ENCODE data around the gene ITIH4. TPM values are rescaled to one million over a fixed set of nuclear protein-coding genes. Genes with fewer than 3 reads are reported as not detected.

The ITIH4 gene
- total RNA-seq, 2 experiments from 2014 or later: 35.8 to 40.4 TPM

DNA sequence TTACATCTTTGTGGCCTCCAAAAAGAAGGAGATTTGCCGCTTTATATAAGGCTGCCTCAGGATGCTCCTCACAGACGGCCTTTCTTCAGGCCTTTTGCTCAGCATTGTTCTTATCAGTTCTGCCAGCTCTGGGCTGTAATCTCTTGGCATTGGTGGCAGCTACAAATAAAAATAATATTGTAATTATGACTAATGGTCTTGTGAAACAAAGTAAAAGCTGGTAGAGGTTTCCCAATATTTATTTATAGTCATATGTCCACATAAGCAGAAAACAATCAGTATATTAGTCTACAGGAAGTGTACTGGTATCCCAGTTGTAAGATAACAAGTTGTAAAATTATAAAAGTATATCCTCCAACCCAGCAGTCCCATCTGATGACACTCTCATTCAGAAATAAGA lies 67.0 kb downstream of the ITIH4 start:
- Histone ChIP-seq H3K9me3 (ENCODE audit: control insufficient read depth in 1 of 2, insufficient read depth in 1 of 2, low read length in 2 of 2) (no peaks in the 10 kb centered on the region), H3K27me3 (ENCODE audit: control insufficient read depth in 1 of 2, insufficient read depth in 2 of 2, low read length in 2 of 2) (no peaks in the 10 kb centered on the region), H3K27ac (ENCODE audit: low read depth in 1 of 2, low read length in 2 of 2) (no peak overlapping the region), H3K4me1 (ENCODE audit: insufficient read depth, low read length) (no peaks in the 10 kb centered on the region), H3K36me3 (ENCODE audit: insufficient read depth, low read length) (peaks cover 55% of the 10 kb centered on the region), H3K4me3 (ENCODE audit: low read length) (no peak overlapping the region)
- POLR2A ChIA-PET: no interaction called here
- DNase-seq (no peak), ATAC-seq (ENCODE audit: poor library complexity) (no peak)
- Mint-ChIP-seq H3K9me3 (no peaks in the 10 kb centered on the region), H3K4me1 (ENCODE audit: low read depth) (no peaks in the 10 kb centered on the region), H3K27ac (no peak overlapping the region), H3K4me3 (no peak overlapping the region), H3K27me3 (no peaks in the 10 kb centered on the region), H3K36me3 (ENCODE audit: low read depth) (peaks cover 86% of the 10 kb centered on the region)
- TF ChIP-seq, protein P1, sequence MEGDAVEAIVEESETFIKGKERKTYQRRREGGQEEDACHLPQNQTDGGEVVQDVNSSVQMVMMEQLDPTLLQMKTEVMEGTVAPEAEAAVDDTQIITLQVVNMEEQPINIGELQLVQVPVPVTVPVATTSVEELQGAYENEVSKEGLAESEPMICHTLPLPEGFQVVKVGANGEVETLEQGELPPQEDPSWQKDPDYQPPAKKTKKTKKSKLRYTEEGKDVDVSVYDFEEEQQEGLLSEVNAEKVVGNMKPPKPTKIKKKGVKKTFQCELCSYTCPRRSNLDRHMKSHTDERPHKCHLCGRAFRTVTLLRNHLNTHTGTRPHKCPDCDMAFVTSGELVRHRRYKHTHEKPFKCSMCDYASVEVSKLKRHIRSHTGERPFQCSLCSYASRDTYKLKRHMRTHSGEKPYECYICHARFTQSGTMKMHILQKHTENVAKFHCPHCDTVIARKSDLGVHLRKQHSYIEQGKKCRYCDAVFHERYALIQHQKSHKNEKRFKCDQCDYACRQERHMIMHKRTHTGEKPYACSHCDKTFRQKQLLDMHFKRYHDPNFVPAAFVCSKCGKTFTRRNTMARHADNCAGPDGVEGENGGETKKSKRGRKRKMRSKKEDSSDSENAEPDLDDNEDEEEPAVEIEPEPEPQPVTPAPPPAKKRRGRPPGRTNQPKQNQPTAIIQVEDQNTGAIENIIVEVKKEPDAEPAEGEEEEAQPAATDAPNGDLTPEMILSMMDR (IDR thresholded peaks at IDR 0.05): no peak
- intact Hi-C loops (cut with DNase I, micrococcal nuclease): loop anchor here in 1 of 2 experiments (10.0 kb wide), 1 partner anchor 581 kb away; the partner anchor contains the start of gene DCP1A
- CTCF ChIA-PET: interaction anchor here (0.7 kb wide), 1 partner anchor 526 kb away, joined by 3 read pairs; no protein-coding TSS in a partner anchor

Small RNAs within 50 kb of the gene (microRNA-seq; reads per million reads assigned to microRNA genes)
- not detected for gene MIR8064 (ENCODE audit: borderline microRNAs expressed, borderline replicate concordance)

Other genes with a start within 250 kb of the ITIH4 start
- gene PBRM1, start 144.8 kb downstream of the ITIH4 start, total RNA-seq: 10 to 100 TPM; 47.6 to 48.1 TPM
- 100 to 1,000 TPM; 104 to 106 TPM for gene GNL3, start 144.6 kb downstream of the ITIH4 start, total RNA-seq
- 10 to 100 TPM in 1 of 2 experiments, 1 to 10 TPM in 1; 8.4 to 10.8 TPM for gene GLT8D1, start 124.9 kb downstream of the ITIH4 start, total RNA-seq
- gene SPCS1, start 124.6 kb downstream of the ITIH4 start, total RNA-seq: 10 to 100 TPM; 60.0 to 64.5 TPM
- gene NEK4, start 59.7 kb downstream of the ITIH4 start, total RNA-seq: 1 to 10 TPM; 6.1 to 6.9 TPM
- not detected for gene ITIH1, start 53.1 kb downstream of the ITIH4 start, total RNA-seq
- not detected for gene ITIH3, start 35.9 kb downstream of the ITIH4 start, total RNA-seq
- gene MUSTN1, start 4.3 kb upstream of the ITIH4 start, total RNA-seq: 10 to 100 TPM; 10.7 to 11.3 TPM
- gene STIMATE, start 66.9 kb upstream of the ITIH4 start, total RNA-seq: 10 to 100 TPM; 39.8 to 42.6 TPM
- gene SFMBT1, start 215.4 kb upstream of the ITIH4 start, total RNA-seq: 10 to 100 TPM; 54.3 to 55.9 TPM

All from CD4-positive, alpha-beta T cell (primary cell).